ENCODE results near the gene IVD. TPM values are rescaled to one million over a fixed set of nuclear protein-coding genes. Genes with fewer than 3 reads are reported as not detected.
A peak's percentile ranks its signal among the peaks of the same experiment; 100 is the strongest.

Gene IVD
- total RNA-seq, 1 experiment from 2014 or later = 93.1 TPM

DNA sequence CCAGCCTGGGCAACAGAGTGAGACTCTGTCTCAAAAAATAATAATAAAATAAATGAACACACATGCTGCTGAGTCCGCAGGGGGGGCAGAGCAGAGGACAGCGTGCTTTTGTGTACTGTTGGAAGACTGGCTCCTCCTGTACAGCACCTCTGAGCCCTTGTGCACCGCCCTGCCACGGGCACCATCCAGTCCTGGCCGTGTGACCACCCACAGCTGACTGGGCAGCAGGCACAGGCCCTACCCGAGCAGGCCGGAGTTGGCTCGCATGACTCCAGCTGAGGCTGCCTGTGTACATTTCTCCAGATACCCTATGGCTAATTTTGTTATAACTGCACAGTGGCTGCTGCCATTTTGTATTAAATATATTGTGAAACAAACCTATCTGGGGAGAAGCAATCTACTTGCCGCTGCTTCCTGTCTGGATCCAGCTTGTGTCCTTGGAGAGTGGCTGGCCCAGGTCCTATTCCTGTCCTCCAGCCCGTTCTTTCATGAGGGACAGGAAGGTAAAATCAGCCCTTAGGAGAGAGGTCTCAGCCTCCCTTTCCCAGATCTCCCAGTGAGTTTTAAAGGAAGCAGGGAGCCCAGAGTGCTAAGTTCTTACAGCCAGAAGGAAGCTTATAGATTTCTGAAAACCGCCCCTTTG is 14.6 kb downstream of the IVD start:
- no peak overlapping the region for H3K23ac ChIP-seq (ENCODE audit: insufficient read length, low read depth, low read length)
- WGBS (ENCODE audit: extremely low coverage, insufficient read length, low lambda C conversion rate) = no CpG with 5 or more reads among the region's 11 CpGs
- H2AFZ ChIP-seq (ENCODE audit: low read length) = no peak overlapping the region

More for the DNA sequence above, 14.6 kb downstream of the IVD start:
- Mint-ChIP-seq H3K36me3 (ENCODE audit: insufficient read depth in 1 of 3, low read depth in 3 of 3) (peaks cover 10 to 32% (median 30%) of the 10 kb centered on the region in 3 experiments; a peak in 6 of 7 replicates), H3K4me1 (peaks cover 9 to 12% of the 10 kb centered on the region in 2 experiments), H3K4me3 (no peak overlapping the region), H3K27ac (peak overlapping the region in 2 of 3 experiments; percentile 59 to 60; a peak in 4 of 7 replicates), H3K27me3 (ENCODE audit: low read depth) (peaks cover 4% of the 10 kb centered on the region; the same call in 1 of the 2 replicates), H3K9me3 (no peaks in the 10 kb centered on the region)
- no peak overlapping the region for H2BK20ac ChIP-seq (ENCODE audit: low read depth, low read length, poor library complexity, severe bottlenecking)
- no peak overlapping the region for H2BK120ac ChIP-seq (ENCODE audit: low read depth, low read length, poor library complexity, severe bottlenecking)
- H2BK5ac ChIP-seq (ENCODE audit: insufficient read length, low read length) = no peak overlapping the region
- no peaks in the 10 kb centered on the region for H3K79me2 ChIP-seq (ENCODE audit: insufficient read depth, low read length)
- H3K27ac ChIP-seq (ENCODE audit: insufficient read length, low read depth, low read length) = no peak overlapping the region
- H4K5ac ChIP-seq (ENCODE audit: insufficient read length, low read depth, low read length) = no peak overlapping the region
- H3T11ph ChIP-seq (ENCODE audit: low read length) = no peak overlapping the region
- H3K9me3 ChIP-seq (ENCODE audit: control insufficient read depth, low read depth, low read length) = no peaks in the 10 kb centered on the region
- no peak overlapping the region for H3K9ac ChIP-seq (ENCODE audit: extremely low read depth, insufficient read length, low read length)
- no peak for DNase-seq
- H3K56ac ChIP-seq (ENCODE audit: insufficient read length, low read depth, low read length) = no peak overlapping the region
- H3K4me1 ChIP-seq (ENCODE audit: insufficient read depth, low read length) = no peaks in the 10 kb centered on the region
- no peak overlapping the region for H3K4me2 ChIP-seq (ENCODE audit: insufficient read depth, insufficient read length, low read length)
- no peak overlapping the region for H2BK12ac ChIP-seq (ENCODE audit: insufficient read length, low read depth, low read length)
- H3K23me2 ChIP-seq (ENCODE audit: insufficient read length, low read depth, low read length, poor library complexity, severe bottlenecking) = no peaks in the 10 kb centered on the region
- no peak overlapping the region for H2AK5ac ChIP-seq (ENCODE audit: insufficient read length, low read length)
- TF ChIP-seq, protein P1, sequence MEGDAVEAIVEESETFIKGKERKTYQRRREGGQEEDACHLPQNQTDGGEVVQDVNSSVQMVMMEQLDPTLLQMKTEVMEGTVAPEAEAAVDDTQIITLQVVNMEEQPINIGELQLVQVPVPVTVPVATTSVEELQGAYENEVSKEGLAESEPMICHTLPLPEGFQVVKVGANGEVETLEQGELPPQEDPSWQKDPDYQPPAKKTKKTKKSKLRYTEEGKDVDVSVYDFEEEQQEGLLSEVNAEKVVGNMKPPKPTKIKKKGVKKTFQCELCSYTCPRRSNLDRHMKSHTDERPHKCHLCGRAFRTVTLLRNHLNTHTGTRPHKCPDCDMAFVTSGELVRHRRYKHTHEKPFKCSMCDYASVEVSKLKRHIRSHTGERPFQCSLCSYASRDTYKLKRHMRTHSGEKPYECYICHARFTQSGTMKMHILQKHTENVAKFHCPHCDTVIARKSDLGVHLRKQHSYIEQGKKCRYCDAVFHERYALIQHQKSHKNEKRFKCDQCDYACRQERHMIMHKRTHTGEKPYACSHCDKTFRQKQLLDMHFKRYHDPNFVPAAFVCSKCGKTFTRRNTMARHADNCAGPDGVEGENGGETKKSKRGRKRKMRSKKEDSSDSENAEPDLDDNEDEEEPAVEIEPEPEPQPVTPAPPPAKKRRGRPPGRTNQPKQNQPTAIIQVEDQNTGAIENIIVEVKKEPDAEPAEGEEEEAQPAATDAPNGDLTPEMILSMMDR (conservative IDR thresholded peaks at IDR 0.05) = no peak
- no peaks in the 10 kb centered on the region for H3K79me1 ChIP-seq (ENCODE audit: insufficient read depth, low read depth, low read length, poor library complexity, severe bottlenecking)
- H3K27me3 ChIP-seq (ENCODE audit: insufficient read depth, low read length) = no peaks in the 10 kb centered on the region
- H3K18ac ChIP-seq (ENCODE audit: insufficient read length, low read depth, low read length) = no peak overlapping the region
- H3K14ac ChIP-seq (ENCODE audit: insufficient read depth, low read length) = no peak overlapping the region
- no peaks in the 10 kb centered on the region for H4K20me1 ChIP-seq (ENCODE audit: control insufficient read depth, insufficient read depth, insufficient read length)
- no peak overlapping the region for H3K4ac ChIP-seq (ENCODE audit: low read depth, low read length)
- H4K91ac ChIP-seq (ENCODE audit: insufficient read length, low read depth, low read length) = no peak overlapping the region
- no peak overlapping the region for H2BK15ac ChIP-seq (ENCODE audit: low read depth, low read length)
- H4K8ac ChIP-seq (replicated peaks; ENCODE audit: insufficient read length, low read depth, low read length) = no peak overlapping the region
